Measurements from ENCODE around the gene ZIC4.

The ZIC4 gene

DNA sequence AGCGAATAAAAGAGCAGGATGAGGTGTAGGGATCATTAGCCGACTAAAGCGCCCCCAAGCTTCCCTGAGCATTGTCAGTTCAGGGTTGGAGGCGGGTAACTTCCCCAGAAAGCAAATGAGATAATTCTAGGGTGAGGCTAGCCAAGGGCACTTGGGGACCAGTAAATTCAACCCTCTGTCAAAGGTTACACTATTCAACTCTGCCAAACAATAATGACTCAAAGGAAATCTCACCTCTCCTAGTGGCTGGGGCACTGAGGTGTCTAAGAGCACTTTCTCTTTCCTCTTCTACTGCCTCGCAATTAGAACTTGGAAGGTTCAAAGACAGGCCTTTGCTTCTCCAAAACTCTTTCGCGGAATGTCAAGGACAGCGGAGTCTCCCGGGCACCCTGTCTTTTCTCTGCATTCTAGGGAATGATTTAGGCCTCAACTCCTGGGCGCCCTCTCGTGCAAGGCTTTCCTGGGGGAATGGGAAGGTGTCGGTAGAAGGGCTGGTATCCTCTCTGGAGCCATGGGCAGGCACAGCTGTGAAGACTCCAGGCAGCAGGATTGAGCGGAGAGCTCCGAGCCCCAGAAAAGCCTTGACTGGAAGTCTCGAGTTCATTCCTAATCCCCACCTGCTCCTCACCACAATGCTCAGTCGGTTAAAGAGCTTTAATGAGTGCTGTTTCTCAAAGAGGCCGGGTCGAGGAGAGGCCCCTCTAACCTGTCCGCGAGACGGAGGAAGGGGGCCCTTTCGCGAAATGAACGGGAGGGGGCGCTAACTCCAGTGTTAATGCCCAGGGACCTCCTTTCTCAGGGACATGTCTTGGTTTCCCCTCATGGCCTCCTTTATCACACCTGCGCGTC, 21.9 kb downstream of the ZIC4 start:
- no peak for TF ChIP-seq FOXP2 (optimal IDR thresholded peaks at IDR 0.05; ENCODE audit: borderline replicate concordance, extremely low read depth, extremely low read length, insufficient read depth)

DNA sequence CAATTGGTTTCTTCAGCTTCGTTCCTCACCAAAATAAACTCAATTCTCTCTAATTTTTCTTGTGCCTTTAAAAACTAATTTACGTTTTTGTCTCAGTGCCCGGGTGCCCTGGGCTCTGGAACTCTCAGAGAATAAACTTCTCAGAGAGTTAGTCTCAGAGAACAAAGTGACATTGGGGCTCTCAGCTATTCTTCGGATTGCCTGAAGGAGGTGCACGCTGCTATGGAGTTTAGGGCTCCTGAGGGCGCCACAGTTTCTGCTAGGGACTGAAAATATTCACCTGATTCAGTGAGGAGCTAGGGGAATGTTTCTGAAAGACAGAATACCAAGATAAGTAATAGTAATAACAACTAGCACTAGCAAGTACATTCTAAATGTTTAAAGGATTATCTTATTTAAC, 22.7 kb downstream of the ZIC4 start:
- TF ChIP-seq FOXP2 (optimal IDR thresholded peaks at IDR 0.05; ENCODE audit: borderline replicate concordance, extremely low read depth, extremely low read length, insufficient read depth) (no peak), SIN3A (IDR thresholded peaks at IDR 0.05; ENCODE audit: borderline replicate concordance, insufficient read depth, low read length) (no peak)

- TF ChIP-seq SIN3A (IDR thresholded peaks at IDR 0.05; ENCODE audit: borderline replicate concordance, insufficient read depth, low read length): no peak
- no peak for TF ChIP-seq TAF1 (IDR thresholded peaks at IDR 0.05; ENCODE audit: borderline replicate concordance, insufficient read depth, low read length)
- TF ChIP-seq POLR2AphosphoS5 (IDR thresholded peaks at IDR 0.05; ENCODE audit: low read depth, low read length): no peak
- no peak for TF ChIP-seq FOXP2 (optimal IDR thresholded peaks at IDR 0.05; ENCODE audit: borderline replicate concordance, extremely low read depth, extremely low read length, insufficient read depth)
- TF ChIP-seq, protein P1, sequence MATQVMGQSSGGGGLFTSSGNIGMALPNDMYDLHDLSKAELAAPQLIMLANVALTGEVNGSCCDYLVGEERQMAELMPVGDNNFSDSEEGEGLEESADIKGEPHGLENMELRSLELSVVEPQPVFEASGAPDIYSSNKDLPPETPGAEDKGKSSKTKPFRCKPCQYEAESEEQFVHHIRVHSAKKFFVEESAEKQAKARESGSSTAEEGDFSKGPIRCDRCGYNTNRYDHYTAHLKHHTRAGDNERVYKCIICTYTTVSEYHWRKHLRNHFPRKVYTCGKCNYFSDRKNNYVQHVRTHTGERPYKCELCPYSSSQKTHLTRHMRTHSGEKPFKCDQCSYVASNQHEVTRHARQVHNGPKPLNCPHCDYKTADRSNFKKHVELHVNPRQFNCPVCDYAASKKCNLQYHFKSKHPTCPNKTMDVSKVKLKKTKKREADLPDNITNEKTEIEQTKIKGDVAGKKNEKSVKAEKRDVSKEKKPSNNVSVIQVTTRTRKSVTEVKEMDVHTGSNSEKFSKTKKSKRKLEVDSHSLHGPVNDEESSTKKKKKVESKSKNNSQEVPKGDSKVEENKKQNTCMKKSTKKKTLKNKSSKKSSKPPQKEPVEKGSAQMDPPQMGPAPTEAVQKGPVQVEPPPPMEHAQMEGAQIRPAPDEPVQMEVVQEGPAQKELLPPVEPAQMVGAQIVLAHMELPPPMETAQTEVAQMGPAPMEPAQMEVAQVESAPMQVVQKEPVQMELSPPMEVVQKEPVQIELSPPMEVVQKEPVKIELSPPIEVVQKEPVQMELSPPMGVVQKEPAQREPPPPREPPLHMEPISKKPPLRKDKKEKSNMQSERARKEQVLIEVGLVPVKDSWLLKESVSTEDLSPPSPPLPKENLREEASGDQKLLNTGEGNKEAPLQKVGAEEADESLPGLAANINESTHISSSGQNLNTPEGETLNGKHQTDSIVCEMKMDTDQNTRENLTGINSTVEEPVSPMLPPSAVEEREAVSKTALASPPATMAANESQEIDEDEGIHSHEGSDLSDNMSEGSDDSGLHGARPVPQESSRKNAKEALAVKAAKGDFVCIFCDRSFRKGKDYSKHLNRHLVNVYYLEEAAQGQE (IDR thresholded peaks at IDR 0.05; ENCODE audit: insufficient read depth in 1 of 2, low read depth in 2 of 2, low read length in 2 of 2): no peak
These were observed 24.7 kb downstream of the ZIC4 start for GRCh38 chr3:147381596-147381995.

DNA sequence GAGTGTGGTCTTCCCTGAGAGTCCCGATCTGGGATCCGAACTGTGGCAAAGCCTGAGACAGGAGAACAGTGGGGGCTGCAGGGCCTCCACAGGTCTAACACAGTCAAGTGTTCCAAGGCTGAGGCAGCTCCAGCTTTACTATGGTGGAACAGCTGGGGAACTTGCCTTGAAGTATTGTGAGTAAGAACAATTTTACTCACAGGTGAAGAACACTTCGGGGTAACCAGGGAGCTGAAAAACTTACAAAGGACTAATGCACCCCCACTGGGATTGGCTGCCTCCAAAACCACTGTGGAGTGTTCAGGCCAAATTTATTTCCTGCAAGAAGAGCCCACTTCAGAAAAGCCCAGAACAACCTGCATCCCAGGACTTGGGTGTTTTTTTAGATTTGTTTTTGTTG, 25.4 kb downstream of the ZIC4 start:
- TF ChIP-seq, protein P1 (IDR thresholded peaks at IDR 0.05; ENCODE audit: insufficient read depth in 1 of 2, low read depth in 2 of 2, low read length in 2 of 2): no peak
- no peak for TF ChIP-seq POLR2AphosphoS5 (IDR thresholded peaks at IDR 0.05; ENCODE audit: low read depth, low read length)
- no peak for TF ChIP-seq SIN3A (IDR thresholded peaks at IDR 0.05; ENCODE audit: borderline replicate concordance, insufficient read depth, low read length)
- no peak for TF ChIP-seq TAF1 (IDR thresholded peaks at IDR 0.05; ENCODE audit: borderline replicate concordance, insufficient read depth, low read length)
- no peak for TF ChIP-seq FOXP2 (optimal IDR thresholded peaks at IDR 0.05; ENCODE audit: borderline replicate concordance, extremely low read depth, extremely low read length, insufficient read depth)

DNA sequence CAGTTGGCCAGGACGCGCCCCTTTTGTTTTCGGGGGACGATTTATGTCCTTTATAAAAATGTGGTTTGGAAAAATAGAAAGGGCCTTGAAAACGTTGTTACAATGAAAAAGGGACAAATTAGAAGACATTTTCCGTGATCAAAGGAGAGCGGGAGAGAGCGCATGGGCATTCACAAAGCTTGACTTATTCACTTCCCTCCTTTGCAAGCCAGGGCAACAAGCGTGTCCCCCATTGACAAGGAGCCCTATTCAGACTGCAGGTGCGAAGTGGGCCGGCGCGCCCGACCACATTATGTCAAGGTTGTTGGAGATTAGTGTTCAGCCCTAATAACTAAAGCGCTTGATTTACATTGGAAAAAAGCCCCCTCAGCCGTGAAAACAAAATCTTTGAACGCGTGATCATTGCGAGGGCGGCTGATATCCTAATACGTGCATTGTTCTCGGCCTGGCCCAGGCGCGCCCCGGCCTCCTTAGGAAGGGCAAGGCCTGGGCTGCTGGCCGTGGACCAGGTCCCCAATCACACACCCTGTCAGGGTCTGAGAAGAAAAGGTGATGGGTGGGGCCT, 25.9 kb downstream of the ZIC4 start:
- TF ChIP-seq SIN3A (IDR thresholded peaks at IDR 0.05; ENCODE audit: borderline replicate concordance, insufficient read depth, low read length) (no peak), POLR2AphosphoS5 (IDR thresholded peaks at IDR 0.05; ENCODE audit: low read depth, low read length) (no peak), FOXP2 (optimal IDR thresholded peaks at IDR 0.05; ENCODE audit: borderline replicate concordance, extremely low read depth, extremely low read length, insufficient read depth) (no peak), TAF1 (IDR thresholded peaks at IDR 0.05; ENCODE audit: borderline replicate concordance, insufficient read depth, low read length) (no peak)
- TF ChIP-seq, protein P1 (IDR thresholded peaks at IDR 0.05; ENCODE audit: insufficient read depth in 1 of 2, low read depth in 2 of 2, low read length in 2 of 2): no peak

DNA sequence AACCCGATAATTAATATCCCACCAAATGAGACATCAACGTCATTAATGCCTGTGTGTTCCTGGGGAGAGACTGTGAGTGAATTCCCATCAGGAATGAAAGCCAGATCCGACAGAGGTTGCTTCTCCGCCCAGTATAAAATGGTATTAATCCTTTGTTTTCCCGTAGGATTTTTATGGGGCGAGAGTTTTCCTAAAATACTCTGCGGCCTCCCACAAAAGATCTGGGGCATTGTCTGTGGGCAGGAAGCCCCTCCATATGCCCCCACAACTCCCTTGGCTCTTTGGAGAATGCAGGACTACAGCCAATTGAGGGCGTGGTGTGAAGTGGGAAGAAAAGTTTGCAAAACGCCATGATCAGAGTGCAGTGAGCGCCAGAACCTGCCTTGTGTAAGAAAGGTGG, 26.7 kb downstream of the ZIC4 start:
- no peak for TF ChIP-seq POLR2AphosphoS5 (IDR thresholded peaks at IDR 0.05; ENCODE audit: low read depth, low read length)
- TF ChIP-seq FOXP2 (optimal IDR thresholded peaks at IDR 0.05; ENCODE audit: borderline replicate concordance, extremely low read depth, extremely low read length, insufficient read depth): no peak
- no peak for TF ChIP-seq TAF1 (IDR thresholded peaks at IDR 0.05; ENCODE audit: borderline replicate concordance, insufficient read depth, low read length)
- TF ChIP-seq, protein P1 (IDR thresholded peaks at IDR 0.05; ENCODE audit: insufficient read depth in 1 of 2, low read depth in 2 of 2, low read length in 2 of 2): no peak
- no peak for TF ChIP-seq SIN3A (IDR thresholded peaks at IDR 0.05; ENCODE audit: borderline replicate concordance, insufficient read depth, low read length)
